GM12878 (cell line): ENCODE data around the gene AMBRA1. TPM values are rescaled to one million over a fixed set of nuclear protein-coding genes. Genes with fewer than 3 reads are reported as not detected.

Experiments used
- ATAC-seq: fragments of 200-7000 bp; cut with Tn5 transposase; 3 replicates; pipeline ENCODE4 v1.9.1; 2020; ENCODE audit warnings: mild to moderate bottlenecking, moderate library complexity
- BruUV-seq: library from RNA; stranded (reverse); fragments of 400-500 nt; replicated peaks from 2 replicates; lab custom pipeline; 2021; lab: Mats Ljungman, UMichigan
- CTCF ChIA-PET: fragments of 300-600 bp; sonication (Branson Sonifier 250); formaldehyde crosslinking; extraction: SDS; loops from one replicate; lab custom pipeline; 2021; ENCODE audit warnings: inconsistent platforms; lab: Yijun Ruan, JAX
- POLR2A ChIA-PET: fragments of 350-600 bp; formaldehyde crosslinking; extraction: SDS; loops from one replicate; lab custom pipeline; 2021; ENCODE audit warnings: inconsistent platforms; lab: Charles Lee
- RAD21 ChIA-PET: fragments of 300-600 bp; sonication (Branson Sonifier 250); formaldehyde crosslinking; loops from one replicate; lab custom pipeline; 2023; ENCODE audit warnings: antibody characterized with exemption; ENCODE audit not compliant: unreplicated experiment; lab: Charles Lee
- SMC1A ChIA-PET: fragments of 300-600 bp; sonication (Branson Sonifier 250); formaldehyde crosslinking; loops from one replicate; lab custom pipeline; 2023; ENCODE audit not compliant: unreplicated experiment, uncharacterized antibody; lab: Charles Lee
- DNase-seq: peaks from one replicate; pipeline ENCODE4 v3.0.0-alpha.2; 2011; ENCODE audit warnings: low read depth, low spot score
- FAIRE-seq: peaks from 3 replicates; lab custom pipeline; 2011; peaks lifted over from hg19 to GRCh38; lab: Jason Lieb, UNC
- H2AFZ ChIP-seq: 2 replicates; pipeline ENCODE4 v1.6.0; 2011; ENCODE audit warnings: low read depth, low read length, control low read depth; ENCODE audit not compliant: control insufficient read depth
- H3K27ac ChIP-seq: 2 replicates; pipeline ENCODE4 v1.5.1; 2011; ENCODE audit warnings: control low read depth; ENCODE audit not compliant: control insufficient read depth, insufficient read depth
- H3K27me3 ChIP-seq, 2 experiments: replicated peaks in 1 of 2; 2 replicates each; pipeline versions ENCODE4 v1.6.0 to v1.6.1; 2011; ENCODE audit warnings: low read length in 1 of 2; ENCODE audit not compliant: control insufficient read depth in 2 of 2, insufficient read depth in 2 of 2
- H3K36me3 ChIP-seq, 2 experiments: 2 replicates each; pipeline ENCODE4 v1.5.1; 2011; ENCODE audit warnings: low read length in 1 of 2; ENCODE audit not compliant: control insufficient read depth in 2 of 2, insufficient read depth in 2 of 2
- H3K4me1 ChIP-seq: 2 replicates; pipeline ENCODE4 v1.6.1; 2011; ENCODE audit warnings: mild to moderate bottlenecking, low read length, moderate library complexity, mixed read lengths; ENCODE audit not compliant: control insufficient read depth, insufficient read depth
- H3K4me2 ChIP-seq: 2 replicates; pipeline ENCODE4 v1.6.0; 2011; ENCODE audit warnings: control low read depth; ENCODE audit not compliant: control insufficient read depth, insufficient read depth
- H3K4me3 ChIP-seq: fragments of 200-600 bp; sonication (generic); 2 replicates; pipeline ENCODE4 v1.5.1; 2016
- H3K79me2 ChIP-seq: 2 replicates; pipeline ENCODE4 v1.6.0; 2011; ENCODE audit warnings: low read length; ENCODE audit not compliant: control insufficient read depth, insufficient read depth
- H3K9ac ChIP-seq: 2 replicates; pipeline ENCODE4 v1.8.0; 2011; ENCODE audit warnings: low read length, control low read depth, mixed read lengths; ENCODE audit not compliant: control insufficient read depth, insufficient read depth
- H3K9me3 ChIP-seq: replicated peaks from 3 replicates; pipeline ENCODE4 v1.5.1; 2011; ENCODE audit warnings: mild to moderate bottlenecking, low read length; ENCODE audit not compliant: control insufficient read depth, insufficient read depth
- H4K20me1 ChIP-seq: 2 replicates; pipeline ENCODE4 v1.6.0; 2011; ENCODE audit not compliant: control insufficient read depth, insufficient read depth
- BACH1 ChIP-seq: fragments of 450-650 bp; IDR thresholded peaks from 2 replicates; pipeline ENCODE4 v1.6.1; 2017; ENCODE audit warnings: mild to moderate bottlenecking, borderline replicate concordance
- BHLHE40 ChIP-seq, 2 experiments: fragments of 450-650 bp in 1 of 2; IDR thresholded peaks; 2 replicates each; pipeline ENCODE4 v1.6.1; 2011 to 2017; ENCODE audit warnings: low read depth in 2 of 2, borderline replicate concordance in 1 of 2, improper control_type of control experiment in 1 of 2, low read length in 1 of 2, mild to moderate bottlenecking in 1 of 2
- CREM ChIP-seq: IDR thresholded peaks from 2 replicates; pipeline ENCODE4 v1.6.1; 2014; ENCODE audit warnings: antibody characterized with exemption, low read depth
- HDAC6 ChIP-seq: fragments of 200-600 bp; sonication (generic); IDR thresholded peaks from one replicate; pipeline ENCODE4 v1.8.0; 2017; ENCODE audit warnings: antibody characterized with exemption; ENCODE audit not compliant: unreplicated experiment
- MTA2 ChIP-seq: fragments of 450-650 bp; IDR thresholded peaks from 2 replicates; pipeline ENCODE4 v1.6.1; 2016; ENCODE audit warnings: low read depth, mild to moderate bottlenecking, moderate library complexity
- NR2F1 ChIP-seq: fragments of 450-650 bp; conservative IDR thresholded peaks from 2 replicates; pipeline ENCODE4 v1.6.1; 2017; ENCODE audit warnings: mild to moderate bottlenecking
- RAD51 ChIP-seq: fragments of 450-650 bp; IDR thresholded peaks from 2 replicates; pipeline ENCODE4 v1.6.1; 2016; ENCODE audit warnings: moderate library complexity, mild to moderate bottlenecking, inconsistent platforms
- RUNX3 ChIP-seq: IDR thresholded peaks from 2 replicates; pipeline ENCODE4 v1.6.1; 2012; ENCODE audit warnings: low read length, inconsistent platforms
- STAT1 ChIP-seq: fragments of 450-650 bp; conservative IDR thresholded peaks from 2 replicates; pipeline ENCODE4 v1.6.1; 2014; ENCODE audit warnings: antibody characterized with exemption, mild to moderate bottlenecking
- ZNF217 ChIP-seq: fragments of 450-650 bp; IDR thresholded peaks from 2 replicates; pipeline ENCODE4 v1.6.1; 2017; ENCODE audit warnings: antibody characterized with exemption, mild to moderate bottlenecking
- WGBS: methylation state at CpG from one replicate; pipeline ENCODE4 v1.1.6; 2016; ENCODE audit warnings: low lambda C conversion rate; ENCODE audit not compliant: insufficient replicate concordance, insufficient coverage; ENCODE audit errors: missing lambda C conversion rate; 5-methylcytosine and 5-hydroxymethylcytosine counted together
- in situ Hi-C: fragments of 300-500 bp; cut with MboI; formaldehyde crosslinking; loops from 9 replicates; pipeline ENCODE4 v1.14.3; 2018; ENCODE audit warnings: mixed read lengths
- intact Hi-C: fragments of 100-400 bp; cut with micrococcal nuclease; formaldehyde crosslinking; loops from one replicate; pipeline ENCODE4 v1.14.2; 2022; ENCODE audit not compliant: unreplicated experiment
- polyA plus RNA-seq, 11 experiments: library from polyadenylated mRNA; depleted of rRNA in 4 of 11; unstranded in 6 of 11; stranded (reverse) in 5 of 11; fragments of >200 nt; fragmentation: Nextera tagmentation in 4 of 11; fragmentation: Illumina TruSeq in 1 of 11; extraction: Ambion mirVana in 4 of 11; extraction: Trizol in 1 of 11; gene quantifications; 1 replicate in 1 of 11; 2 replicates in 10 of 11; pipeline versions ENCODE4 v1.2.1 to v1.2.3, GENCODE V29; 2011 to 2016; ENCODE audit warnings: inconsistent platforms in 2 of 11, missing spikeins in 2 of 11, low read depth in 1 of 11
- total RNA-seq, 4 experiments: library from RNA; depleted of rRNA in 3 of 4; stranded (reverse); fragments of >200 nt in 3 of 4; fragmentation: Illumina TruSeq in 1 of 4; extraction: Trizol in 1 of 4; gene quantifications; 2 replicates each; pipeline versions ENCODE4 v1.2.1 to v1.2.3, GENCODE V29; 2013 to 2021
- TF ChIP-seq, protein P1 (sequence below): IDR thresholded peaks from 2 replicates; pipeline ENCODE4 v1.6.1; 2011; ENCODE audit warnings: borderline replicate concordance, low read depth, mild to moderate bottlenecking, moderate library complexity, mixed read lengths, low read length; ENCODE audit not compliant: insufficient read depth; ENCODE audit errors: extremely low read length
- TF ChIP-seq, protein P2 (sequence below): fragments of 450-650 bp; IDR thresholded peaks from 2 replicates; pipeline ENCODE4 v1.6.1; 2017; ENCODE audit warnings: borderline replicate concordance
- TF ChIP-seq, protein P3 (sequence below): fragments of 450-650 bp; IDR thresholded peaks from 2 replicates; pipeline ENCODE4 v1.6.1; 2017; ENCODE audit warnings: mild to moderate bottlenecking, moderate library complexity

The AMBRA1 gene
- total and polyA plus RNA-seq, 10 of the 15 experiments (the other 5 are each of a cell fraction or from before 2014, with no cell fraction given): 0.57 to 34.3 (median 13.7) TPM

- DNase-seq: peak; percentile 44
- peak; percentile 97 for ATAC-seq
- H3K27me3 ChIP-seq: no peaks in the 10 kb centered on the region
- POLR2A ChIA-PET: interaction anchor here (0.6 to 3.2 kb wide), 10 partner anchors 10 to 200 kb away, joined by 3 to 32 read pairs (median 4); partner anchors contain the start of gene DGKZ
- peaks cover 20% of the 10 kb centered on the region for H3K4me1 ChIP-seq
- H4K20me1 ChIP-seq: no peaks in the 10 kb centered on the region
- peak overlapping the region; percentile 65 for H3K4me3 ChIP-seq
- peak; percentile 97 for FAIRE-seq
- intact Hi-C loops (no loop called here), in situ Hi-C loops (no loop called here)
- RAD21 ChIA-PET: interaction anchor here (0.7 to 3.1 kb wide), 13 partner anchors 9 to 199 kb away, joined by 3 to 38 read pairs (median 4); partner anchors contain the start of gene DGKZ
- CTCF ChIA-PET: interaction anchor here (0.6 to 19.9 kb wide), 15 partner anchors 4 to 257 kb away, joined by 3 to 423 read pairs (median 4); partner anchors contain the start of genes ATG13, DGKZ and HARBI1
- SMC1A ChIA-PET: interaction anchor here (0.7 to 6.0 kb wide), 11 partner anchors 11 to 176 kb away, joined by 3 to 70 read pairs (median 4); partner anchors contain the start of gene DGKZ
- H3K9me3 ChIP-seq: no peaks in the 10 kb centered on the region
- H3K27ac ChIP-seq: peak overlapping the region; percentile 90
- peaks cover 0 to 8% of the 10 kb centered on the region in 2 experiments; a peak in 3 of 4 replicates for H3K36me3 ChIP-seq
- peak overlapping the region; percentile 86 for H3K9ac ChIP-seq
- peaks cover 29% of the 10 kb centered on the region for H3K79me2 ChIP-seq
- peak overlapping the region; percentile 68 for H2AFZ ChIP-seq
- H3K4me2 ChIP-seq: peak overlapping the region; percentile 86
- no TSS peak for BruUV-seq
- under 1% methylated on average over 23 of the region's 26 CpGs for WGBS
- TF ChIP-seq CREM (peak; percentile 48; the same call in 1 of the 2 replicates), ZNF217 (no peak), MTA2 (0 out of 2 replicates have a peak, but pooled peaks have one; percentile 36), HDAC6 (peak; percentile 39), NR2F1 (no peak; the same call in 1 of the 2 replicates), RUNX3 (no peak), BACH1 (peak; percentile 48; the same call in 1 of the 2 replicates), BHLHE40 (IDR thresholded peaks at IDR 0.05; ENCODE audit: borderline replicate concordance in 1 of 2, low read depth in 2 of 2, low read length in 1 of 2) (peak; percentile 89 to 97), RAD51 (no peak), STAT1 (0 out of 2 replicates have a peak, but pooled peaks have one; percentile 17)
- TF ChIP-seq, protein P1, sequence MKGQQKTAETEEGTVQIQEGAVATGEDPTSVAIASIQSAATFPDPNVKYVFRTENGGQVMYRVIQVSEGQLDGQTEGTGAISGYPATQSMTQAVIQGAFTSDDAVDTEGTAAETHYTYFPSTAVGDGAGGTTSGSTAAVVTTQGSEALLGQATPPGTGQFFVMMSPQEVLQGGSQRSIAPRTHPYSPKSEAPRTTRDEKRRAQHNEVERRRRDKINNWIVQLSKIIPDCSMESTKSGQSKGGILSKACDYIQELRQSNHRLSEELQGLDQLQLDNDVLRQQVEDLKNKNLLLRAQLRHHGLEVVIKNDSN: no peak
- TF ChIP-seq, protein P2, sequence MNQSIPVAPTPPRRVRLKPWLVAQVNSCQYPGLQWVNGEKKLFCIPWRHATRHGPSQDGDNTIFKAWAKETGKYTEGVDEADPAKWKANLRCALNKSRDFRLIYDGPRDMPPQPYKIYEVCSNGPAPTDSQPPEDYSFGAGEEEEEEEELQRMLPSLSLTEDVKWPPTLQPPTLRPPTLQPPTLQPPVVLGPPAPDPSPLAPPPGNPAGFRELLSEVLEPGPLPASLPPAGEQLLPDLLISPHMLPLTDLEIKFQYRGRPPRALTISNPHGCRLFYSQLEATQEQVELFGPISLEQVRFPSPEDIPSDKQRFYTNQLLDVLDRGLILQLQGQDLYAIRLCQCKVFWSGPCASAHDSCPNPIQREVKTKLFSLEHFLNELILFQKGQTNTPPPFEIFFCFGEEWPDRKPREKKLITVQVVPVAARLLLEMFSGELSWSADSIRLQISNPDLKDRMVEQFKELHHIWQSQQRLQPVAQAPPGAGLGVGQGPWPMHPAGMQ: no peak
- TF ChIP-seq, protein P3, sequence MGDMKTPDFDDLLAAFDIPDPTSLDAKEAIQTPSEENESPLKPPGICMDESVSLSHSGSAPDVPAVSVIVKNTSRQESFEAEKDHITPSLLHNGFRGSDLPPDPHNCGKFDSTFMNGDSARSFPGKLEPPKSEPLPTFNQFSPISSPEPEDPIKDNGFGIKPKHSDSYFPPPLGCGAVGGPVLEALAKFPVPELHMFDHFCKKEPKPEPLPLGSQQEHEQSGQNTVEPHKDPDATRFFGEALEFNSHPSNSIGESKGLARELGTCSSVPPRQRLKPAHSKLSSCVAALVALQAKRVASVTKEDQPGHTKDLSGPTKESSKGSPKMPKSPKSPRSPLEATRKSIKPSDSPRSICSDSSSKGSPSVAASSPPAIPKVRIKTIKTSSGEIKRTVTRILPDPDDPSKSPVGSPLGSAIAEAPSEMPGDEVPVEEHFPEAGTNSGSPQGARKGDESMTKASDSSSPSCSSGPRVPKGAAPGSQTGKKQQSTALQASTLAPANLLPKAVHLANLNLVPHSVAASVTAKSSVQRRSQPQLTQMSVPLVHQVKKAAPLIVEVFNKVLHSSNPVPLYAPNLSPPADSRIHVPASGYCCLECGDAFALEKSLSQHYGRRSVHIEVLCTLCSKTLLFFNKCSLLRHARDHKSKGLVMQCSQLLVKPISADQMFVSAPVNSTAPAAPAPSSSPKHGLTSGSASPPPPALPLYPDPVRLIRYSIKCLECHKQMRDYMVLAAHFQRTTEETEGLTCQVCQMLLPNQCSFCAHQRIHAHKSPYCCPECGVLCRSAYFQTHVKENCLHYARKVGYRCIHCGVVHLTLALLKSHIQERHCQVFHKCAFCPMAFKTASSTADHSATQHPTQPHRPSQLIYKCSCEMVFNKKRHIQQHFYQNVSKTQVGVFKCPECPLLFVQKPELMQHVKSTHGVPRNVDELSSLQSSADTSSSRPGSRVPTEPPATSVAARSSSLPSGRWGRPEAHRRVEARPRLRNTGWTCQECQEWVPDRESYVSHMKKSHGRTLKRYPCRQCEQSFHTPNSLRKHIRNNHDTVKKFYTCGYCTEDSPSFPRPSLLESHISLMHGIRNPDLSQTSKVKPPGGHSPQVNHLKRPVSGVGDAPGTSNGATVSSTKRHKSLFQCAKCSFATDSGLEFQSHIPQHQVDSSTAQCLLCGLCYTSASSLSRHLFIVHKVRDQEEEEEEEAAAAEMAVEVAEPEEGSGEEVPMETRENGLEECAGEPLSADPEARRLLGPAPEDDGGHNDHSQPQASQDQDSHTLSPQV: no peak
Measured at GRCh38 chr11:46361283-46362155, 232.3 kb downstream of the AMBRA1 start.
